Smooth muscle cell (in vitro differentiated cells): ENCODE data around the gene BABAM2. TPM values are rescaled to one million over a fixed set of nuclear protein-coding genes. Genes with fewer than 3 reads are reported as not detected.

ENCODE experiments used
- DNase-seq: peaks from one replicate; lab custom pipeline; 2025; ENCODE audit not compliant: unreplicated experiment; lab: John Stamatoyannopoulos, UW
- H2AFZ ChIP-seq: fragments of 200-600 bp; sonication (generic); 2 replicates; pipeline ENCODE4 v1.6.0; 2016; ENCODE audit warnings: antibody characterized with exemption, low read depth, mild to moderate bottlenecking
- H3F3A ChIP-seq: fragments of 200-600 bp; sonication (generic); 2 replicates; pipeline ENCODE4 v1.6.0; 2017; ENCODE audit warnings: antibody characterized with exemption, low read depth
- H3K27ac ChIP-seq: fragments of 200-600 bp; sonication (generic); 2 replicates; pipeline ENCODE4 v1.5.1; 2016; ENCODE audit warnings: low read depth, mild to moderate bottlenecking
- H3K27me3 ChIP-seq: fragments of 200-600 bp; sonication (generic); 2 replicates; pipeline ENCODE4 v1.6.1; 2016; ENCODE audit warnings: low read depth, mild to moderate bottlenecking
- H3K36me3 ChIP-seq: fragments of 200-600 bp; sonication (generic); 2 replicates; pipeline ENCODE4 v1.5.1; 2016; ENCODE audit warnings: low read depth
- H3K4me1 ChIP-seq: fragments of 200-600 bp; sonication (generic); 2 replicates; pipeline ENCODE4 v1.5.1; 2016; ENCODE audit warnings: low read depth
- H3K4me2 ChIP-seq: fragments of 200-600 bp; sonication (generic); 2 replicates; pipeline ENCODE4 v1.6.0; 2016; ENCODE audit warnings: mild to moderate bottlenecking
- H3K4me3 ChIP-seq: fragments of 200-600 bp; sonication (generic); 2 replicates; pipeline ENCODE4 v1.5.1; 2016; ENCODE audit warnings: mild to moderate bottlenecking
- H3K79me2 ChIP-seq: fragments of 200-600 bp; sonication (generic); 2 replicates; pipeline ENCODE4 v1.6.0; 2016; ENCODE audit warnings: low read depth, mild to moderate bottlenecking
- H3K9ac ChIP-seq: fragments of 200-600 bp; sonication (generic); 2 replicates; pipeline ENCODE4 v1.6.0; 2016; ENCODE audit warnings: low read depth
- H3K9me3 ChIP-seq: fragments of 200-600 bp; sonication (generic); replicated peaks from 2 replicates; pipeline ENCODE4 v1.5.1; 2016; ENCODE audit warnings: low read depth
- H4K20me1 ChIP-seq: fragments of 200-600 bp; sonication (generic); 2 replicates; pipeline ENCODE4 v1.6.0; 2016; ENCODE audit warnings: low read depth
- CTCF ChIP-seq: fragments of 200-600 bp; sonication (generic); IDR thresholded peaks from 2 replicates; pipeline ENCODE4 v1.5.1; 2017; ENCODE audit warnings: borderline replicate concordance, mild to moderate bottlenecking, antibody characterized with exemption; ENCODE audit not compliant: insufficient read depth, poor library complexity, severe bottlenecking
- WGBS: methylation state at CpG from one replicate; pipeline ENCODE4 v1.1.7; 2016; ENCODE audit warnings: low lambda C conversion rate; 5-methylcytosine and 5-hydroxymethylcytosine counted together
- polyA plus RNA-seq: library from polyadenylated mRNA; unstranded; fragments of >200 nt; fragmentation: Nextera tagmentation; extraction: Ambion mirVana; gene quantifications from 2 replicates; pipeline ENCODE4 v1.2.1, GENCODE V29; 2016
- total RNA-seq: library from RNA; depleted of rRNA; stranded (reverse); fragments of >200 nt; gene quantifications from 2 replicates; pipeline ENCODE4 v1.2.3, GENCODE V29; 2014

The BABAM2 gene
- total and polyA plus RNA-seq, 2 experiments from 2014 or later: 26.5 to 29.1 TPM

- WGBS: 89% methylated on average over 2 of the region's 2 CpGs
- no peak for DNase-seq
- H3K79me2 ChIP-seq: no peaks in the 10 kb centered on the region
- no peak for TF ChIP-seq CTCF
- H3K27me3 ChIP-seq: no peaks in the 10 kb centered on the region
- no peak overlapping the region for H3K4me3 ChIP-seq
- no peaks in the 10 kb centered on the region for H4K20me1 ChIP-seq
- H3K9ac ChIP-seq: no peak overlapping the region
- no peak overlapping the region for H3K4me2 ChIP-seq
- H3K27ac ChIP-seq: no peak overlapping the region
- H2AFZ ChIP-seq: no peak overlapping the region
- H3K4me1 ChIP-seq: no peaks in the 10 kb centered on the region
- no peaks in the 10 kb centered on the region for H3F3A ChIP-seq
- H3K36me3 ChIP-seq: no peaks in the 10 kb centered on the region
- no peaks in the 10 kb centered on the region for H3K9me3 ChIP-seq
Observed at GRCh38 chr2:28199995-28200679, 309.6 kb downstream of the BABAM2 start.

- Histone ChIP-seq H3K27me3 (no peaks in the 10 kb centered on the region), H3K9me3 (no peaks in the 10 kb centered on the region), H3K4me2 (no peak overlapping the region), H3F3A (no peaks in the 10 kb centered on the region), H3K79me2 (no peaks in the 10 kb centered on the region), H3K4me3 (no peak overlapping the region), H4K20me1 (no peaks in the 10 kb centered on the region), H3K9ac (no peak overlapping the region), H3K27ac (no peak overlapping the region), H2AFZ (no peak overlapping the region), H3K36me3 (no peaks in the 10 kb centered on the region), H3K4me1 (no peaks in the 10 kb centered on the region)
- 59% methylated on average over 7 of the region's 7 CpGs for WGBS
- TF ChIP-seq CTCF: no peak
- no peak for DNase-seq
Observed at GRCh38 chr2:28201671-28202180, 311.2 kb downstream of the BABAM2 start.

GRCh38 chr2:28202719-28203118 lies 312.2 kb downstream of the BABAM2 start:
- H2AFZ ChIP-seq: no peak overlapping the region
- no peaks in the 10 kb centered on the region for H3K9me3 ChIP-seq
- no peak overlapping the region for H3K4me2 ChIP-seq
- no peaks in the 10 kb centered on the region for H3F3A ChIP-seq
- no peak for TF ChIP-seq CTCF
- no peaks in the 10 kb centered on the region for H4K20me1 ChIP-seq
- H3K36me3 ChIP-seq: no peaks in the 10 kb centered on the region
- H3K79me2 ChIP-seq: no peaks in the 10 kb centered on the region
- H3K4me1 ChIP-seq: no peaks in the 10 kb centered on the region
- H3K27me3 ChIP-seq: no peaks in the 10 kb centered on the region
- H3K27ac ChIP-seq: no peak overlapping the region
- no peak for DNase-seq
- H3K9ac ChIP-seq: no peak overlapping the region
- WGBS: 87% methylated on average over 3 of the region's 3 CpGs
- H3K4me3 ChIP-seq: no peak overlapping the region

GRCh38 chr2:28206762-28207161 lies 316.2 kb downstream of the BABAM2 start:
- Histone ChIP-seq H3K36me3 (no peaks in the 10 kb centered on the region), H3K27me3 (no peaks in the 10 kb centered on the region), H3K9ac (no peak overlapping the region), H3K4me3 (no peak overlapping the region), H3F3A (no peaks in the 10 kb centered on the region), H3K9me3 (no peaks in the 10 kb centered on the region), H3K4me2 (no peak overlapping the region), H3K79me2 (no peaks in the 10 kb centered on the region), H3K27ac (no peak overlapping the region), H3K4me1 (no peaks in the 10 kb centered on the region), H2AFZ (no peak overlapping the region), H4K20me1 (no peaks in the 10 kb centered on the region)
- no peak for TF ChIP-seq CTCF
- 90% methylated on average over 3 of the region's 3 CpGs for WGBS
- DNase-seq: no peak
